ENCODE measurements around the gene TMIGD3. TPM values are rescaled to one million over a fixed set of nuclear protein-coding genes. Genes with fewer than 3 reads are reported as not detected.

TMIGD3 gene
- polyA plus RNA-seq, 1 donor (not counting 4 experiments of a cell fraction or from before 2014, with no cell fraction given), result not detected

- Histone ChIP-seq H3K27me3 (ENCODE audit: control insufficient read depth, extremely low read depth, insufficient read depth, low read length) (no peaks in the 10 kb centered on the region), H3K9me3 (ENCODE audit: control insufficient read depth, low read depth, low read length) (no peaks in the 10 kb centered on the region), H3K4me3 (ENCODE audit: control insufficient read depth in 2 of 3, extremely low read depth in 1 of 3, insufficient read depth in 2 of 3, low read depth in 1 of 3, low read length in 3 of 3) (no peak overlapping the region), H3K9ac (ENCODE audit: control insufficient read depth, extremely low read depth, insufficient read depth, low read length) (no peak overlapping the region), H4K20me1 (ENCODE audit: control insufficient read depth, extremely low read depth, insufficient read depth, low read length) (peaks cover 2% of the 10 kb centered on the region), H2AFZ (ENCODE audit: control insufficient read depth, low read length) (no peak overlapping the region), H3K4me2 (ENCODE audit: control insufficient read depth, extremely low read depth, insufficient read depth, low read depth, low read length) (no peak overlapping the region), H3K79me2 (ENCODE audit: control insufficient read depth, insufficient read depth, low read length) (peaks cover 2% of the 10 kb centered on the region), H3K36me3 (ENCODE audit: control insufficient read depth in 2 of 2, extremely low read depth in 1 of 2, insufficient read depth in 2 of 2, low read length in 2 of 2) (peaks cover 24 to 52% of the 10 kb centered on the region in 2 experiments), H3K27ac (ENCODE audit: control insufficient read depth, insufficient read depth, low read length) (no peak overlapping the region), H3K4me1 (ENCODE audit: control insufficient read depth, extremely low read depth, insufficient read depth, low read length) (no peaks in the 10 kb centered on the region), H3K9me1 (ENCODE audit: control insufficient read depth, extremely low read depth, insufficient read depth, low read length) (no peaks in the 10 kb centered on the region)
- dilution Hi-C loops (cut with MboI; ENCODE audit: extremely low pct_ligation_motif_present, low sequenced_read_pairs), result no loop called here
- FAIRE-seq (no peak), DNase-seq (ENCODE audit: low read depth, low spot score) (no peak)
- TF ChIP-seq CTCF (optimal IDR thresholded peaks at IDR 0.05 in 1 of 3, IDR thresholded peaks at IDR 0.05 in 1 of 3, conservative IDR thresholded peaks at IDR 0.05 in 1 of 3; ENCODE audit: extremely low read depth in 1 of 3, insufficient read depth in 2 of 3, low read length in 3 of 3), result no peak
- no peak for TF ChIP-seq EZH2 (IDR thresholded peaks at IDR 0.05; ENCODE audit: low read length)
Measured at GRCh38 chr1:111439461-111440351, 63.7 kb downstream of the TMIGD3 start.

- H3K4me3 ChIP-seq (ENCODE audit: control insufficient read depth in 2 of 3, extremely low read depth in 1 of 3, insufficient read depth in 2 of 3, low read depth in 1 of 3, low read length in 3 of 3), result no peak overlapping the region
- H3K27ac ChIP-seq (ENCODE audit: control insufficient read depth, insufficient read depth, low read length), result no peak overlapping the region
- no peak overlapping the region for H3K9ac ChIP-seq (ENCODE audit: control insufficient read depth, extremely low read depth, insufficient read depth, low read length)
- no peaks in the 10 kb centered on the region for H3K9me3 ChIP-seq (ENCODE audit: control insufficient read depth, low read depth, low read length)
- H3K79me2 ChIP-seq (ENCODE audit: control insufficient read depth, insufficient read depth, low read length), result no peaks in the 10 kb centered on the region
- no peaks in the 10 kb centered on the region for H3K27me3 ChIP-seq (ENCODE audit: control insufficient read depth, extremely low read depth, insufficient read depth, low read length)
- no peak for DNase-seq (ENCODE audit: low read depth, low spot score)
- no peak for TF ChIP-seq CTCF (optimal IDR thresholded peaks at IDR 0.05 in 1 of 3, IDR thresholded peaks at IDR 0.05 in 1 of 3, conservative IDR thresholded peaks at IDR 0.05 in 1 of 3; ENCODE audit: extremely low read depth in 1 of 3, insufficient read depth in 2 of 3, low read length in 3 of 3)
- no peak for TF ChIP-seq EZH2 (IDR thresholded peaks at IDR 0.05; ENCODE audit: low read length)
- no peaks in the 10 kb centered on the region for H3K9me1 ChIP-seq (ENCODE audit: control insufficient read depth, extremely low read depth, insufficient read depth, low read length)
- H4K20me1 ChIP-seq (ENCODE audit: control insufficient read depth, extremely low read depth, insufficient read depth, low read length), result peaks cover 2% of the 10 kb centered on the region
- no peaks in the 10 kb centered on the region for H3K4me1 ChIP-seq (ENCODE audit: control insufficient read depth, extremely low read depth, insufficient read depth, low read length)
- dilution Hi-C loops (cut with MboI; ENCODE audit: extremely low pct_ligation_motif_present, low sequenced_read_pairs), result no loop called here
- H2AFZ ChIP-seq (ENCODE audit: control insufficient read depth, low read length), result no peak overlapping the region
- peaks cover 16 to 31% of the 10 kb centered on the region in 2 experiments for H3K36me3 ChIP-seq (ENCODE audit: control insufficient read depth in 2 of 2, extremely low read depth in 1 of 2, insufficient read depth in 2 of 2, low read length in 2 of 2)
- H3K4me2 ChIP-seq (ENCODE audit: control insufficient read depth, extremely low read depth, insufficient read depth, low read depth, low read length), result no peak overlapping the region
- no peak for FAIRE-seq
Measured at GRCh38 chr1:111436726-111437125, 66.7 kb downstream of the TMIGD3 start.

Small RNAs within 50 kb of the gene (small RNA-seq; reads per million reads assigned to genes)
- 0 reads per million in 3 experiments for gene RF00019 (ENCODE audit: insufficient read length in 3 of 3, low read depth in 3 of 3, low replicate concordance in 1 of 3)
- gene RNU6-792P (ENCODE audit: insufficient read length in 3 of 3, low read depth in 3 of 3, low replicate concordance in 1 of 3), result 0 to 1.5 (median 1.3) reads per million in 3 experiments

Other genes starting within 250 kb of the TMIGD3 start
- gene CHIA, start 212.8 kb downstream of the TMIGD3 start, polyA plus RNA-seq, result not detected in 3 replicates
- gene OVGP1, start 75.9 kb downstream of the TMIGD3 start, polyA plus RNA-seq, result 0.35 to 1.8 TPM (median 0.60 TPM) in 3 replicates
- gene WDR77, start 54.4 kb downstream of the TMIGD3 start, polyA plus RNA-seq, result 91.5 to 171 TPM (median 110 TPM) in 3 replicates
- 360 to 539 TPM (median 395 TPM) in 3 replicates for gene ATP5PB, start 54.2 kb downstream of the TMIGD3 start, polyA plus RNA-seq
- gene C1orf162, start 29.6 kb downstream of the TMIGD3 start, polyA plus RNA-seq, result 0.10 to 0.24 TPM (median 0.21 TPM) in 3 replicates
- gene ADORA3, start within 50 bp of the TMIGD3 start, polyA plus RNA-seq, result not detected in 3 replicates
- gene RAP1A, start 116.2 kb upstream of the TMIGD3 start, polyA plus RNA-seq, result 35.2 to 70.3 TPM (median 43.9 TPM) in 3 replicates
- 1.8 to 2.8 TPM (median 2.7 TPM) in 3 replicates for gene INKA2, start 235.8 kb upstream of the TMIGD3 start, polyA plus RNA-seq